Right lung (tissue), 5 donors: ENCODE data around the gene BCAS3. TPM values are rescaled to one million over a fixed set of nuclear protein-coding genes. Genes with fewer than 3 reads are reported as not detected.
A peak's percentile ranks its signal among the peaks of the same experiment; 100 is the strongest.
"Not testable (repeated sequence)": the region's sequence is repeated elsewhere in the genome, so short reads cannot be mapped to it uniquely, and the experiment has no call there.

ENCODE experiments used
- DNase-seq, 2 donors: peaks; one replicate each; pipeline ENCODE4 v3.0.0-alpha.2; 2013
- polyA plus RNA-seq, 5 donors: library from polyadenylated mRNA; unstranded; fragments of 120-200 nt; gene quantifications; one replicate each; pipeline versions ENCODE4 v1.2.1 to v1.2.3, GENCODE V29; 2013; ENCODE audit warnings: inconsistent platforms in 1 of 5, low replicate concordance in 1 of 5; ENCODE audit not compliant: insufficient read length in 5 of 5, insufficient read depth in 1 of 5

Gene BCAS3
- polyA plus RNA-seq, 5 donors: 21.9 to 29.2 (median 27.8) TPM

GRCh38 chr17:60782742-60783141, 105.1 kb downstream of the BCAS3 start:
- DNase-seq: no peak

GRCh38 chr17:60790205-60790604, 112.6 kb downstream of the BCAS3 start:
- DNase-seq: no peak

- no peak for DNase-seq
These were observed 114.7 kb downstream of the BCAS3 start for GRCh38 chr17:60792250-60792898.

GRCh38 chr17:60798576-60798975, 120.9 kb downstream of the BCAS3 start:
- peak in 1 of 2 donors; percentile 15 for DNase-seq

GRCh38 chr17:60802377-60802776, 124.7 kb downstream of the BCAS3 start:
- DNase-seq: no peak

- DNase-seq: no peak
These were observed 125.4 kb downstream of the BCAS3 start for GRCh38 chr17:60803059-60803458.

GRCh38 chr17:60804831-60805230, 127.2 kb downstream of the BCAS3 start:
- DNase-seq: no peak

- no peak for DNase-seq
These were observed 131.8 kb downstream of the BCAS3 start for GRCh38 chr17:60809421-60809820.

GRCh38 chr17:60814941-60815340, 137.3 kb downstream of the BCAS3 start:
- DNase-seq: not testable (repeated sequence)

GRCh38 chr17:60817192-60817591, 139.5 kb downstream of the BCAS3 start:
- DNase-seq: no peak

GRCh38 chr17:60819447-60820130, 141.9 kb downstream of the BCAS3 start:
- DNase-seq: no peak

GRCh38 chr17:60823515-60823914, 145.9 kb downstream of the BCAS3 start:
- DNase-seq: no peak

- DNase-seq: no peak
These were observed 147.7 kb downstream of the BCAS3 start for GRCh38 chr17:60825351-60825750.

- DNase-seq: no peak
These were observed 150.3 kb downstream of the BCAS3 start for GRCh38 chr17:60827943-60828342.

GRCh38 chr17:60832151-60832585, 154.5 kb downstream of the BCAS3 start:
- DNase-seq: no peak

- DNase-seq: no peak
These were observed 155.0 kb downstream of the BCAS3 start for GRCh38 chr17:60832631-60833030.

- no peak for DNase-seq
These were observed 162.8 kb downstream of the BCAS3 start for GRCh38 chr17:60840456-60840855.

GRCh38 chr17:60845012-60845411, 167.4 kb downstream of the BCAS3 start:
- DNase-seq: no peak

GRCh38 chr17:60846175-60846574, 168.5 kb downstream of the BCAS3 start:
- no peak for DNase-seq

- DNase-seq: no peak
These were observed 173.5 kb downstream of the BCAS3 start for GRCh38 chr17:60851181-60851580.

- no peak for DNase-seq
These were observed 180.0 kb downstream of the BCAS3 start for GRCh38 chr17:60857556-60858080.

- no peak for DNase-seq
These were observed 184.8 kb downstream of the BCAS3 start for GRCh38 chr17:60862482-60862881.
